Raji (cell line): ENCODE results near the gene SWAP70.

Source experiments
- POLR2A ChIP-seq: IDR thresholded peaks from 2 replicates; pipeline ENCODE4 v1.6.1; 2011; ENCODE audit warnings: low read depth, low read length, control low read depth; ENCODE audit not compliant: insufficient read depth

The SWAP70 gene

GRCh38 chr11:9765320-9766101 lies 101.6 kb downstream of the SWAP70 start:
- no peak for TF ChIP-seq POLR2A

DNA sequence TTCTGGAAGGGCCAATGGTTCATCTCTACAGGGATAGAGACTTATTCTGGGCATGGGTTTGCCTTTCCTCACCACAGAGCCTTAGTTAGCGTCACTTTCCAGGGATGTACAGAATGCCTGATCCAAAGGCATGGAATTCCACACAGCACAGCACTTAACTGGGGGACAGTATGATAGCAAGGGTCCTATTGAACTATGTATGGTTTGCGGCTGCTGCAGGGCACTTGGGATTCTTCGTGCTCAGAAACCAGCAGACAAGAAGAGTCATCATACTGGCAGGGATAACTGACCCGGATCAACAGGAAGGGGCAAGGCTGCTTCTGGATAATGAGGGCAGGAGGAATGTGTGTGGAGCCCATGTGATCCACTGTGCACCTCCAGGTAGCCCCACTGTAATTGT lies 105.7 kb downstream of the SWAP70 start:
- TF ChIP-seq POLR2A: no peak

GRCh38 chr11:9771071-9771511 lies 107.2 kb downstream of the SWAP70 start:
- TF ChIP-seq POLR2A: no peak

- TF ChIP-seq POLR2A: no peak
Measured at GRCh38 chr11:9772218-9772617, 108.3 kb downstream of the SWAP70 start.

DNA sequence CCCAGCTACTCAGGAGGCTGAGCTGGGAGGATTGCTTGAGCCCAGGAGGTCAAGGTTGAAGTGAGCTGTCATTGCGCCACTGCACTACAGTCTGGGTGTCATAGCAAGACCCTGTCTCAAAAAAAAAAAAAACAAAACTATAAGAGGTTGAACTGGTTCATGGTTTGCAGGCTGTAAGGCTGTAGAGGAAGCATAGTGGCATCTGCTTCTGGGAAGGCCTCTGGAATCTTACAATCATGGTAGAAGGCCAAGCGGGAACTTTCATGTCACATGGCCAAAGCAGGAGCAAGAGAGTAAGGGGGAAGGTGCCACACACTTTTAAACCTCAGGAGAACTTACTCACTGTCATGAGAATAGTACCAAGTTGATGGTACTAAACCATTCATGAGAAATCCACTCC lies 109.6 kb downstream of the SWAP70 start:
- TF ChIP-seq POLR2A: no peak

DNA sequence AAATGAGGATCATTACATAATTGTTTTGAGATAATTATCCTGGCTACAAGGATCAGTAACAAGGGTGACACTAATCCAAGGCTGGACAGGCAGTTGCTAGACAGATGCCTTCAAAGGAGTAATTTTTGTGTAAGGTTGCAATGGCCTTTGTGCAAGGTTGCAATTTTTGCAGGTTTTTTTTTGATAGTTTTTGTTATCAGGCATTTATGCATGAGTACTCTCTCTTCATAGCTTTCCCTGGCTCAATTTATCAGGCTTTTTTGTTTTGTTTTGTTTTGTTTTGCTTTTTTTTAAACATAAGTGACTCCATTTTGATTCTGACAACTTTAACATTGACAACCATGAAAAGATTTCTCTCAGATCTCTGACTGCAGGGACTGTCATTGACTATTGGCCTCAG lies 110.2 kb downstream of the SWAP70 start:
- no peak for TF ChIP-seq POLR2A

GRCh38 chr11:9774591-9775397 lies 110.9 kb downstream of the SWAP70 start:
- TF ChIP-seq POLR2A: no peak

GRCh38 chr11:9775398-9775779 lies 111.5 kb downstream of the SWAP70 start:
- no peak for TF ChIP-seq POLR2A

GRCh38 chr11:9776203-9776602 lies 112.3 kb downstream of the SWAP70 start:
- TF ChIP-seq POLR2A: no peak

- no peak for TF ChIP-seq POLR2A
Measured at GRCh38 chr11:9777066-9777465, 113.2 kb downstream of the SWAP70 start.

DNA sequence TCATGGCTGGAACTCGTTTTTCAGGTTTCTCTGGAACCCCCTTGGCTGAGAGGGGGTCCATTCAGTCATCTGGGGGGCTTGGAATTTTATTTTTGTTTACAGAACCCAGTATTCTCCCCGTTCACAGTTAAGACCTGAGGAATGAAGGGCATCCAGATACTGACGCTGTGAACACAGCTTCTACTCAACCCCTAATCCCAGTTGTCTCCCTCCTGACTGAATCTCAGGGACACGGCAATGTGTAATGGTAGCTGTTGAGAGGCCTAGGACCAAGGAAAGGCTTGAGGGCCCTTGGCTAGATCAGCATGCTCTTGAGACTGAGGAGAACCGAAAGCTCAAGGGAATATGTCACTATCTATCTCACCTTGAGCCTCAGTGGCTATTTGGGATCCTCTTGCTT lies 113.6 kb downstream of the SWAP70 start:
- TF ChIP-seq POLR2A: no peak

DNA sequence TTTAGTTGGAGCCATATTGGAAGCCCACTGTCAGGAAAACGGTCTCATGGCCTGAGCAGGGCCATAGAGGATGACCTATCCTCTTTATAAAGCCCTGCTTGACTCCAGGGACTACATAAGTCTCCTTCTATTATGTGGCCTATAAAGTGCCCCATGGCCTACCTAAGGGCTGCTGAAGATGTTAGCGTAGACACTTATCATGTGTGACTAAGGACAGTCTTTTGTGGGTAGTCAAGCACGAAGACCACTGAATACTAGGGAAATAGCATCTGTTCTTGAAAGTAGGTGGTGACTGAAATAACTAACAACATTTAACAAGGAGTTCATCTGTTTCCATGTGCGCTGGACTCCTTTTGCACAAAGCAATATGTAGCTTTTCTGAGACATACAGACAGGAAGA lies 117.1 kb downstream of the SWAP70 start:
- TF ChIP-seq POLR2A: no peak

- TF ChIP-seq POLR2A: no peak
Measured at GRCh38 chr11:9783986-9784385, 120.1 kb downstream of the SWAP70 start.

GRCh38 chr11:9784602-9785315 lies 120.9 kb downstream of the SWAP70 start:
- TF ChIP-seq POLR2A: no peak

DNA sequence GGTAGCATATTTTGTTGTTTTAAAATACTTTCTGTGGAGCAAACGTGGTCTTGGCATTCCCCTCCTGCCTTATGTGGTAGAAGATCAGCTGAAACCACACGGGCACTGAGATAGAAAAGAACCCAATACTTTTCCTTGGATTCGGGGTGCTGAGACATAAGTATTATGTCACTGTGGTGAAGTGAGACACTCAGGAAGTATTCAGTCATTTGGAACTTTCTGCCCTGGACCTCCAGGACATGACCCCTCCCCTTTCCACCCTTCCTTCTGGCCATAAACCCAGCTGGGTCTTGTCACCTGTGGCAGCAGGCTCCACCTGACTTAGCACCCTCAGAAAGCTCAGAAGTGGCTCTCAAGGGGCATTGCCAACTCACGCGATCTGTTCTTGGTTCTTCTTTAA lies 123.4 kb downstream of the SWAP70 start:
- no peak for TF ChIP-seq POLR2A
